SK-N-SH treated with all-trans-retinoic acid at 6 μM for 48 hours (cell line): ENCODE data around the gene HNF1A.

Experiments used
- ATAC-seq: fragments of 200-7000 bp; cut with Tn5 transposase; 3 replicates; pipeline ENCODE4 v1.9.1; 2020; ENCODE audit warnings: mild to moderate bottlenecking, moderate library complexity
- ARNTL ChIP-seq: fragments of 450-650 bp; formaldehyde crosslinking; IDR thresholded peaks from 2 replicates; pipeline ENCODE4 v1.5.0; 2020; ENCODE audit warnings: low read depth, mild to moderate bottlenecking, moderate library complexity, borderline replicate concordance
- BACH2 ChIP-seq: fragments of 250-450 bp; sonication (Bioruptor Pico); IDR thresholded peaks from 2 replicates; pipeline ENCODE4 v1.9.0; 2021; ENCODE audit warnings: mild to moderate bottlenecking, borderline replicate concordance
- CREB5 ChIP-seq: fragments of 250-450 bp; sonication (Bioruptor Pico); IDR thresholded peaks from 2 replicates; pipeline ENCODE4 v1.5.1; 2020; ENCODE audit warnings: low read depth, mild to moderate bottlenecking, moderate library complexity
- CSDC2 ChIP-seq: fragments of 250-450 bp; sonication (Bioruptor Pico); IDR thresholded peaks from 2 replicates; pipeline ENCODE4 v1.5.0; 2020; ENCODE audit warnings: mild to moderate bottlenecking, moderate library complexity
- ESRRG ChIP-seq: fragments of 250-450 bp; sonication (Bioruptor Pico); IDR thresholded peaks from 2 replicates; pipeline ENCODE4 v1.6.1; 2021; ENCODE audit warnings: mild to moderate bottlenecking
- GLIS3 ChIP-seq: fragments of 250-450 bp; sonication (Bioruptor Pico); IDR thresholded peaks from 2 replicates; pipeline ENCODE4 v1.5.0; 2020; ENCODE audit warnings: mild to moderate bottlenecking, moderate library complexity
- ISL1 ChIP-seq: fragments of 250-450 bp; sonication (Bioruptor Pico); IDR thresholded peaks from 2 replicates; pipeline ENCODE4 v2.1.2; 2022; ENCODE audit warnings: mild to moderate bottlenecking, moderate library complexity
- OSR1 ChIP-seq: fragments of 250-450 bp; sonication (Bioruptor Pico); IDR thresholded peaks from 2 replicates; pipeline ENCODE4 v1.8.0; 2022; ENCODE audit warnings: moderate library complexity, mild to moderate bottlenecking, inconsistent platforms
- PATZ1 ChIP-seq: fragments of 250-450 bp; sonication (Bioruptor Pico); IDR thresholded peaks from 2 replicates; pipeline ENCODE4 v1.8.0; 2020; ENCODE audit warnings: mild to moderate bottlenecking, moderate library complexity, borderline replicate concordance
- POU6F1 ChIP-seq: fragments of 250-450 bp; sonication (Bioruptor Pico); IDR thresholded peaks from 2 replicates; pipeline ENCODE4 v1.8.0; 2021; ENCODE audit warnings: low read depth, mild to moderate bottlenecking, moderate library complexity, borderline replicate concordance
- PPARA ChIP-seq: fragments of 250-450 bp; sonication (Bioruptor Pico); IDR thresholded peaks from 2 replicates; pipeline ENCODE4 v1.5.0; 2020; ENCODE audit warnings: mild to moderate bottlenecking, borderline replicate concordance
- RARB ChIP-seq: fragments of 250-450 bp; sonication (Bioruptor Pico); IDR thresholded peaks from 2 replicates; pipeline ENCODE4 v1.8.0; 2021; ENCODE audit warnings: mild to moderate bottlenecking, moderate library complexity
- SNAI2 ChIP-seq: fragments of 250-450 bp; sonication (Bioruptor Pico); IDR thresholded peaks from 2 replicates; pipeline ENCODE4 v1.5.0; 2020; ENCODE audit warnings: mild to moderate bottlenecking, moderate library complexity
- TOX ChIP-seq: fragments of 250-450 bp; sonication (Bioruptor Pico); IDR thresholded peaks from 2 replicates; pipeline ENCODE4 v1.8.0; 2021; ENCODE audit warnings: mild to moderate bottlenecking, moderate library complexity, borderline replicate concordance
- ZC3H10 ChIP-seq: fragments of 250-450 bp; sonication (Bioruptor Pico); IDR thresholded peaks from 2 replicates; pipeline ENCODE4 v1.5.1; 2021; ENCODE audit warnings: mild to moderate bottlenecking, moderate library complexity
- ZFP30 ChIP-seq: fragments of 450-650 bp; formaldehyde crosslinking; IDR thresholded peaks from 2 replicates; pipeline ENCODE4 v1.5.0; 2022; ENCODE audit warnings: mild to moderate bottlenecking, moderate library complexity
- ZNF565 ChIP-seq: fragments of 450-650 bp; formaldehyde crosslinking; conservative IDR thresholded peaks from 2 replicates; pipeline ENCODE4 v1.5.0; 2020; ENCODE audit warnings: low read depth, mild to moderate bottlenecking, moderate library complexity
- ZNF70 ChIP-seq: fragments of 450-650 bp; formaldehyde crosslinking; IDR thresholded peaks from 2 replicates; pipeline ENCODE4 v1.5.0; 2020; ENCODE audit warnings: mild to moderate bottlenecking, moderate library complexity
- ZNF8 ChIP-seq: fragments of 450-650 bp; formaldehyde crosslinking; IDR thresholded peaks from 2 replicates; pipeline ENCODE4 v1.5.0; 2020; ENCODE audit warnings: mild to moderate bottlenecking, moderate library complexity
- TF ChIP-seq, protein P1 (sequence below): fragments of 250-450 bp; sonication (Bioruptor Pico); IDR thresholded peaks from 2 replicates; pipeline ENCODE4 v1.5.1; 2021; ENCODE audit warnings: mild to moderate bottlenecking, moderate library complexity

The HNF1A gene

DNA sequence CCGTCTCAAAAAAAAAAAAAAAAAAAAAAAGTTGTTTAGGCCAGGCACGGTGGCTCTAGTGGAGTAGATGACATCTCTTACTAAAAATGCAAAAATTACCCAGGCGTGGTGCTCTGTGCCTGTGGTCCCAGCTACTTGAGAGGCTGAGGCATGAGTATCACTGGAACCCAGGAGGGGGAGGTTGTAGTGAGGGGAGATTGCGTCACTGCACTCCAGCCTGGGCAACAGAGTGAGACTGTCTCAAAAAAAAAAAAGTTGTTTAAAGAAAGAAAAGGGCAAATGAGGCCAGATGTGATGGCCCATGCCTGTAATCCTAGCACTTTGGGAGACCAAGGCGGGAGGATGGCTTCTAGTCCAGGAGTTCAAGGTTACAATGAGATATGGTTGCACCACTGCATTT is 37.5 kb upstream of the HNF1A start:
- no peak for TF ChIP-seq RARB (CRISPR knock-in tag)
- ATAC-seq = no peak; the same call in 2 of the 3 replicates

- no peak for TF ChIP-seq SNAI2 (CRISPR knock-in tag)
- TF ChIP-seq OSR1 (CRISPR knock-in tag) = no peak
- TF ChIP-seq CREB5 (CRISPR knock-in tag) = no peak
- ATAC-seq = no peak
Observed at GRCh38 chr12:120941412-120941811, 36.9 kb upstream of the HNF1A start.

- TF ChIP-seq ARNTL (CRISPR knock-in tag) = no peak
- no peak for TF ChIP-seq GLIS3 (CRISPR knock-in tag)
- TF ChIP-seq, all 23 proteins: peak for 0
- no peak for ATAC-seq
Observed at GRCh38 chr12:120941846-120942405, 36.4 kb upstream of the HNF1A start.

GRCh38 chr12:120943482-120943881 is 34.9 kb upstream of the HNF1A start:
- TF ChIP-seq ZNF565 (no peak), ZNF70 (CRISPR knock-in tag) (no peak), ARNTL (CRISPR knock-in tag) (no peak), RARB (CRISPR knock-in tag) (no peak), CSDC2 (CRISPR knock-in tag) (no peak), BACH2 (CRISPR knock-in tag) (no peak), PATZ1 (CRISPR knock-in tag) (no peak), ZC3H10 (CRISPR knock-in tag) (no peak), ISL1 (no peak), CREB5 (CRISPR knock-in tag) (no peak), ESRRG (no peak), GLIS3 (CRISPR knock-in tag) (no peak), ZNF8 (CRISPR knock-in tag) (no peak), TOX (CRISPR knock-in tag) (no peak), POU6F1 (CRISPR knock-in tag) (no peak), PPARA (CRISPR knock-in tag) (no peak)
- TF ChIP-seq, protein P1, sequence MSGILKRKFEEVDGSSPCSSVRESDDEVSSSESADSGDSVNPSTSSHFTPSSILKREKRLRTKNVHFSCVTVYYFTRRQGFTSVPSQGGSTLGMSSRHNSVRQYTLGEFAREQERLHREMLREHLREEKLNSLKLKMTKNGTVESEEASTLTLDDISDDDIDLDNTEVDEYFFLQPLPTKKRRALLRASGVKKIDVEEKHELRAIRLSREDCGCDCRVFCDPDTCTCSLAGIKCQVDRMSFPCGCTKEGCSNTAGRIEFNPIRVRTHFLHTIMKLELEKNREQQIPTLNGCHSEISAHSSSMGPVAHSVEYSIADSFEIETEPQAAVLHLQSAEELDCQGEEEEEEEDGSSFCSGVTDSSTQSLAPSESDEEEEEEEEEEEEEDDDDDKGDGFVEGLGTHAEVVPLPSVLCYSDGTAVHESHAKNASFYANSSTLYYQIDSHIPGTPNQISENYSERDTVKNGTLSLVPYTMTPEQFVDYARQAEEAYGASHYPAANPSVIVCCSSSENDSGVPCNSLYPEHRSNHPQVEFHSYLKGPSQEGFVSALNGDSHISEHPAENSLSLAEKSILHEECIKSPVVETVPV = no peak

DNA sequence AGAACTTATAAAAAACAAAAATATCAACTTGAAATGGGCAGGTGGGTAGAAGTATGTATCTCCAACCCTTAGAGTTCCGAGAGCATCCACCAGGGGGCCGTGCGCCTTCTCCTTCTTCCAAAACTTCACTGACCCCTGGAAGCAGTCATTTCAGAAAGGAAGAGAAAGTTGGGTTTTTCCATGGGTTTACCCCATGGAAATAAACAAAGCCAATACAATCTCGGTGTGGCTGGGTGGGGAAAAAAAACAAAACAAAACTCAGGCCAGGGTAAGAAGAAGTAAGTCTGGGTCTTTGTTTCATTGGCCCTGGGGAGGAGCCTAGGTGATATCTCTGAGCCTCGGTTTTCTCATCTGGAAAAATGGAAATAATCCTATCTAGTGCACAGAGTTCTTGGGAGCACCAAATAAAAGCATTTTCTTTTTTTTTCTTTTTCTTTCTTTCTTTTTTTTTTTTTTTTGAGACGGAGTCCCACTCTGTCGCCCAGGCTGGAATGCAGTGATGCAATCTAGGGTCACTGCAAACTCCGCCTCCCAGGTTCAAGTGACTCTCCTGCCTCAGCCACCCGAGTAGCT is 33.6 kb upstream of the HNF1A start:
- ATAC-seq = peak; percentile 87
- TF ChIP-seq CSDC2 (CRISPR knock-in tag) = no peak
- no peak for TF ChIP-seq ZC3H10 (CRISPR knock-in tag)
- TF ChIP-seq POU6F1 (CRISPR knock-in tag) = no peak
- TF ChIP-seq ARNTL (CRISPR knock-in tag) = no peak
- TF ChIP-seq, protein P1 = no peak
- no peak for TF ChIP-seq ZFP30
- TF ChIP-seq BACH2 (CRISPR knock-in tag) = no peak
- TF ChIP-seq PATZ1 (CRISPR knock-in tag) = no peak
- TF ChIP-seq ZNF70 (CRISPR knock-in tag) = no peak
- TF ChIP-seq ZNF565 = no peak
- TF ChIP-seq ESRRG = no peak
- TF ChIP-seq RARB (CRISPR knock-in tag) = no peak

More at GRCh38 chr12:120943482-120943881, 34.9 kb upstream of the HNF1A start:
- ATAC-seq = no peak
